ENCODE results near the gene CENPN. TPM values are rescaled to one million over a fixed set of nuclear protein-coding genes. Genes with fewer than 3 reads are reported as not detected.

Gene CENPN
- total RNA-seq, 2 donors from 2014 or later, result 1.3 to 4.3 TPM

GRCh38 chr16:81067166-81067565, 60.2 kb downstream of the CENPN start:
- intact Hi-C loops (cut with DNase I), result no loop called here
- no peak for TF ChIP-seq POLR2A (IDR thresholded peaks at IDR 0.05)
- no peak for TF ChIP-seq CTCF (IDR thresholded peaks at IDR 0.05)
- Histone ChIP-seq H3K4me3 (no peak overlapping the region), H3K27ac (no peak overlapping the region), H3K27me3 (no peaks in the 10 kb centered on the region), H3K36me3 (replicated peaks in 1 of 2; ENCODE audit: insufficient read depth in 1 of 2, low read depth in 2 of 2) (no peaks in the 10 kb centered on the region), H3K9me3 (no peaks in the 10 kb centered on the region), H3K4me1 (no peaks in the 10 kb centered on the region)
- DNase-seq (no peak), ATAC-seq (no peak)
- 93 to 100% methylated on average over 1 of the region's 1 CpG for WGBS, 2 donors

- no peak for TF ChIP-seq CTCF (IDR thresholded peaks at IDR 0.05)
- no peak for TF ChIP-seq POLR2A (IDR thresholded peaks at IDR 0.05)
- DNase-seq (no peak), ATAC-seq (no peak)
- H3K9me3 ChIP-seq, result no peaks in the 10 kb centered on the region
- H3K27ac ChIP-seq, result no peak overlapping the region
- H3K27me3 ChIP-seq, result no peaks in the 10 kb centered on the region
- no peaks in the 10 kb centered on the region for H3K36me3 ChIP-seq (replicated peaks in 1 of 2; ENCODE audit: insufficient read depth in 1 of 2, low read depth in 2 of 2)
- no peak overlapping the region for H3K4me3 ChIP-seq
- WGBS, 2 donors, result 83 to 91% methylated on average over 4 of the region's 4 CpGs
- intact Hi-C loops (cut with DNase I), result no loop called here
- no peaks in the 10 kb centered on the region for H3K4me1 ChIP-seq
Measured at GRCh38 chr16:81069063-81069462, 62.0 kb downstream of the CENPN start.

- no peaks in the 10 kb centered on the region for H3K36me3 ChIP-seq (replicated peaks in 1 of 2; ENCODE audit: insufficient read depth in 1 of 2, low read depth in 2 of 2)
- no peaks in the 10 kb centered on the region for H3K4me1 ChIP-seq
- 75 to 79% methylated on average over 7 to 8 of the region's 8 CpGs for WGBS, 2 donors
- no peaks in the 10 kb centered on the region for H3K9me3 ChIP-seq
- TF ChIP-seq POLR2A (IDR thresholded peaks at IDR 0.05) (no peak), CTCF (IDR thresholded peaks at IDR 0.05) (no peak)
- intact Hi-C loops (cut with DNase I), result no loop called here
- DNase-seq (no peak), ATAC-seq (no peak)
- no peak overlapping the region for H3K4me3 ChIP-seq
- H3K27ac ChIP-seq, result no peak overlapping the region
- no peaks in the 10 kb centered on the region for H3K27me3 ChIP-seq
Measured at GRCh38 chr16:81070979-81071378, 64.0 kb downstream of the CENPN start.

GRCh38 chr16:81071805-81072204, 64.8 kb downstream of the CENPN start:
- Histone ChIP-seq H3K36me3 (replicated peaks in 1 of 2; ENCODE audit: insufficient read depth in 1 of 2, low read depth in 2 of 2) (no peaks in the 10 kb centered on the region), H3K4me1 (no peaks in the 10 kb centered on the region), H3K27ac (no peak overlapping the region), H3K4me3 (no peak overlapping the region), H3K27me3 (no peaks in the 10 kb centered on the region), H3K9me3 (no peaks in the 10 kb centered on the region)
- intact Hi-C loops (cut with DNase I), result no loop called here
- DNase-seq, result no peak
- 79 to 81% methylated on average over 3 to 4 of the region's 4 CpGs for WGBS, 2 donors
- no peak for TF ChIP-seq POLR2A (IDR thresholded peaks at IDR 0.05)
- no peak for TF ChIP-seq CTCF (IDR thresholded peaks at IDR 0.05)
- no peak for ATAC-seq

GRCh38 chr16:81073560-81074330, 66.7 kb downstream of the CENPN start:
- intact Hi-C loops (cut with DNase I), result no loop called here
- ATAC-seq, result no peak
- WGBS, 2 donors, result 65 to 66% methylated on average over 5 of the region's 5 CpGs
- Histone ChIP-seq H3K27ac (no peak overlapping the region), H3K4me3 (no peak overlapping the region), H3K36me3 (replicated peaks in 1 of 2; ENCODE audit: insufficient read depth in 1 of 2, low read depth in 2 of 2) (no peaks in the 10 kb centered on the region), H3K4me1 (peaks cover 5% of the 10 kb centered on the region), H3K9me3 (no peaks in the 10 kb centered on the region), H3K27me3 (no peaks in the 10 kb centered on the region)
- DNase-seq, result no peak
- TF ChIP-seq POLR2A (IDR thresholded peaks at IDR 0.05), result no peak
- TF ChIP-seq CTCF (IDR thresholded peaks at IDR 0.05), result no peak

Measured in body of pancreas (tissue), 4 donors.